Measurements from ENCODE around the gene TBX3.

The TBX3 gene

DNA sequence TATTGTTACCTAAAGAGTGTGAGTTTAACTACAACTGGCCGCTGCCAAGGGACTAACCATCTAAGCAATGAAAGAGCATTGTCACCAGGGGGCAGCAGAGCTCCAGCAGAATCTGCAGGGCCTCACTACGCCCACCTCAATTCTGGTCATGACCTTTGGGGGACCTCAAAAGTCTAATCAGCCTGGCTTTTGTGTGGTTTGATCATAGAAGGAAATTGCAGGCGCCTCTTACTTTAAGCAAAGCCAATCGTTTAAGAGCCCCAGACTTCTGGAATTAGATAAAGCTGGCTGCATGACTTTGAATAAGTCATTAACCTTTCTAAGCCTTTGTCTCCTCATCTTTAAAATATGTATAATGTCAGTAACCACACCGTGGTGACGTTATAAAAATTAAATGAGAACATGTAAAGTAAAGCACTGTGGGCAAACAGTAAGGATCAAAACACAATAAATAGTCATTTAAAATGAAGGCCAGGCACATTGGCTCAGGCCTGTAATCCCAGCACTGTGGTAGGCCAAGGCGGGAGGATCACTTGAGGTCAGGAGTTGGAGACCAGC lies 58.6 kb downstream of the TBX3 start:
- no peak for FAIRE-seq

DNA sequence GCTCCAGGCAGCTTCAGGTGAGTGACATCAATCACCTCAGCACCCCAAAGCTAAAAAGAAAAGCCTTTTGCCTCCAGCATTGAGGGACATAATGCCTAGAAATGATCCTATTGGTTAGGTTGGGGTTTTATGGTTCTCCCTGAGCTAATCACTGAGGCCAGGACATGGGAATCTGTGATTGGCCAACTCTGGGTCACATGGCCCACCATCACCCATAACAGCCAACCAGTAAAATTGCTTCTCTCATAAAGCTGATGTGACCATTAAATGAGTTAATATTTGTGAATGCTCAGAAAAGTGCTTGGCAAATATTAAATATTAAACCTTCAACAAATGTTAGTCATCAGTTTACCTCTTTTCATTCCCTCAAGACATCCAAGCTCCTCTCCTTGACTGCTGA lies 60.2 kb downstream of the TBX3 start:
- no peak for FAIRE-seq
